ENCODE data around the gene POLA1. TPM values are rescaled to one million over a fixed set of nuclear protein-coding genes. Genes with fewer than 3 reads are reported as not detected.

POLA1 gene
- total RNA-seq, 6 experiments from 2014 or later: 2.0 to 4.5 (median 2.8) TPM

- Histone ChIP-seq H3K4me1 (no peaks in the 10 kb centered on the region), H3K36me3 (no peaks in the 10 kb centered on the region), H3K27ac (no peak overlapping the region), H3K4me3 (no peak overlapping the region), H3K27me3 (peaks cover 0 to 22% of the 10 kb centered on the region in 2 donors), H3K9me3 (no peaks in the 10 kb centered on the region)
- ATAC-seq: no peak
- intact Hi-C loops (cut with DNase I): no loop called here
- TF ChIP-seq POLR2A (IDR thresholded peaks at IDR 0.05): no peak
- TF ChIP-seq CTCF (IDR thresholded peaks at IDR 0.05): no peak
- no CpG with 5 or more reads among the region's 2 CpGs for WGBS (ENCODE audit: insufficient coverage, low coverage, low lambda C conversion rate, missing lambda C conversion rate)
- no peak for DNase-seq
Measured at GRCh38 chrX:25025615-25026014, 331.9 kb downstream of the POLA1 start.

- Histone ChIP-seq H3K4me1 (no peaks in the 10 kb centered on the region), H3K9me3 (no peaks in the 10 kb centered on the region), H3K27me3 (peaks cover 0 to 16% of the 10 kb centered on the region in 2 donors), H3K36me3 (no peaks in the 10 kb centered on the region), H3K4me3 (no peak overlapping the region), H3K27ac (no peak overlapping the region)
- intact Hi-C loops (cut with DNase I): no loop called here
- no peak for ATAC-seq
- DNase-seq: no peak
- 22% methylated on average over 6 of the region's 6 CpGs for WGBS (ENCODE audit: insufficient coverage, low coverage, low lambda C conversion rate, missing lambda C conversion rate)
- TF ChIP-seq CTCF (IDR thresholded peaks at IDR 0.05) (no peak), POLR2A (IDR thresholded peaks at IDR 0.05) (no peak)
Measured at GRCh38 chrX:25026576-25026975, 332.9 kb downstream of the POLA1 start.

- Histone ChIP-seq H3K36me3 (no peaks in the 10 kb centered on the region), H3K9me3 (no peaks in the 10 kb centered on the region), H3K4me3 (no peak overlapping the region), H3K4me1 (no peaks in the 10 kb centered on the region), H3K27ac (no peak overlapping the region), H3K27me3 (peaks cover 0 to 6% of the 10 kb centered on the region in 2 donors)
- ATAC-seq (no peak), DNase-seq (no peak)
- intact Hi-C loops (cut with DNase I): no loop called here
- no peak for TF ChIP-seq POLR2A (IDR thresholded peaks at IDR 0.05)
- TF ChIP-seq CTCF (IDR thresholded peaks at IDR 0.05): no peak
- 76% methylated on average over 6 of the region's 7 CpGs for WGBS (ENCODE audit: insufficient coverage, low coverage, low lambda C conversion rate, missing lambda C conversion rate)
Measured at GRCh38 chrX:25028726-25029125, 335.0 kb downstream of the POLA1 start.

GRCh38 chrX:25029288-25029825, 335.6 kb downstream of the POLA1 start:
- H3K36me3 ChIP-seq: no peaks in the 10 kb centered on the region
- no peak for DNase-seq
- no peaks in the 10 kb centered on the region for H3K4me1 ChIP-seq
- ATAC-seq: no peak
- H3K9me3 ChIP-seq: no peaks in the 10 kb centered on the region
- TF ChIP-seq POLR2A (IDR thresholded peaks at IDR 0.05) (no peak), CTCF (IDR thresholded peaks at IDR 0.05) (no peak)
- H3K27ac ChIP-seq: no peak overlapping the region
- intact Hi-C loops (cut with DNase I): no loop called here
- peaks cover 0 to 6% of the 10 kb centered on the region in 2 donors for H3K27me3 ChIP-seq
- 64% methylated on average over 7 of the region's 16 CpGs for WGBS (ENCODE audit: insufficient coverage, low coverage, low lambda C conversion rate, missing lambda C conversion rate)
- no peak overlapping the region for H3K4me3 ChIP-seq

- H3K9me3 ChIP-seq: no peaks in the 10 kb centered on the region
- H3K4me3 ChIP-seq: no peak overlapping the region
- no peaks in the 10 kb centered on the region for H3K4me1 ChIP-seq
- TF ChIP-seq CTCF (IDR thresholded peaks at IDR 0.05): peak in 2 of 4 donors; percentile 8 to 23
- TF ChIP-seq POLR2A (IDR thresholded peaks at IDR 0.05): no peak
- intact Hi-C loops (cut with DNase I): no loop called here
- DNase-seq: no peak
- no peak overlapping the region for H3K27ac ChIP-seq
- no peaks in the 10 kb centered on the region for H3K36me3 ChIP-seq
- H3K27me3 ChIP-seq: no peaks in the 10 kb centered on the region
- 65% methylated on average over 3 of the region's 3 CpGs for WGBS (ENCODE audit: insufficient coverage, low coverage, low lambda C conversion rate, missing lambda C conversion rate)
- peak in 3 of 4 donors; percentile 18 to 50 (median 22) for ATAC-seq
Measured at GRCh38 chrX:25034889-25035288, 341.2 kb downstream of the POLA1 start.
